Fibroblast of lung (primary cell): Measurements from ENCODE around the gene MYL3.

Source experiments
- CTCF ChIP-seq, 2 donors: IDR thresholded peaks in 1 of 2; conservative IDR thresholded peaks in 1 of 2; 1 replicate in 1 of 2; 2 replicates in 1 of 2; pipeline ENCODE4 v1.5.1; 2011 to 2012; ENCODE audit warnings: low read length in 2 of 2, control low read depth in 1 of 2, inconsistent platforms in 1 of 2, low read depth in 1 of 2, mild to moderate bottlenecking in 1 of 2
- EZH2 ChIP-seq: IDR thresholded peaks from 2 replicates; pipeline ENCODE4 v1.5.1; 2012; ENCODE audit warnings: low read length, control low read depth, mild to moderate bottlenecking; ENCODE audit errors: missing control alignments

GRCh38 chr3:46884427-46884826, 21.2 kb upstream of the MYL3 start:
- TF ChIP-seq CTCF (conservative IDR thresholded peaks at IDR 0.05 in 1 of 2, IDR thresholded peaks at IDR 0.05 in 1 of 2; ENCODE audit: low read depth in 1 of 2, low read length in 2 of 2) (no peak), EZH2 (no peak)
